SKM-1 (cell line): ENCODE measurements around the gene COQ6.
"Not testable (repeated sequence)": the region's sequence is repeated elsewhere in the genome, so short reads cannot be mapped to it uniquely, and the experiment has no call there.

ENCODE experiments used
- DNase-seq: peaks from one replicate; lab custom pipeline; 2025; ENCODE audit not compliant: unreplicated experiment; lab: John Stamatoyannopoulos, UW

COQ6 gene

GRCh38 chr14:73977896-73978295, 27.8 kb downstream of the COQ6 start:
- no peak for DNase-seq

- DNase-seq: no peak
Measured at GRCh38 chr14:73988065-73988464, 38.0 kb downstream of the COQ6 start.

GRCh38 chr14:73988656-73989055, 38.6 kb downstream of the COQ6 start:
- not testable (repeated sequence) for DNase-seq

GRCh38 chr14:73991092-73991491, 41.0 kb downstream of the COQ6 start:
- DNase-seq: no peak

GRCh38 chr14:73994926-73995325, 44.8 kb downstream of the COQ6 start:
- DNase-seq: not testable (repeated sequence)

- no peak for DNase-seq
Measured at GRCh38 chr14:73995977-73996378, 45.9 kb downstream of the COQ6 start.

GRCh38 chr14:73996731-73997107, 46.6 kb downstream of the COQ6 start:
- DNase-seq: no peak

- DNase-seq: no peak
Measured at GRCh38 chr14:73997108-73997943, 47.2 kb downstream of the COQ6 start.

GRCh38 chr14:73997944-73998447, 47.9 kb downstream of the COQ6 start:
- no peak for DNase-seq

GRCh38 chr14:73998726-73999125, 48.6 kb downstream of the COQ6 start:
- no peak for DNase-seq

GRCh38 chr14:74005664-74006063, 55.6 kb downstream of the COQ6 start:
- not testable (repeated sequence) for DNase-seq

- no peak for DNase-seq
Measured at GRCh38 chr14:74008843-74009499, 58.9 kb downstream of the COQ6 start.
